Stomach (tissue), 4 donors: ENCODE measurements around the gene DRAM1.

Experiments
- CTCF ChIP-seq, 7 experiments: fragments of 450-650 bp in 4 of 7; fragments of 200-600 bp in 3 of 7; sonication (generic) in 3 of 7; IDR thresholded peaks; one replicate each; pipeline ENCODE4 v1.5.1; 2016 to 2019; ENCODE audit warnings: antibody characterized with exemption in 7 of 7, control low read depth in 2 of 7, mild to moderate bottlenecking in 1 of 7
- EP300 ChIP-seq: sonication (generic); formaldehyde crosslinking; IDR thresholded peaks from one replicate; pipeline ENCODE4 v1.6.1; 2017; ENCODE audit warnings: antibody characterized with exemption

GRCh38 chr12:101925361-101925760 is 48.0 kb downstream of the DRAM1 start:
- no peak for TF ChIP-seq CTCF (IDR thresholded peaks at IDR 0.05)
- TF ChIP-seq EP300, result no peak
